GM21717 (cell line): ENCODE data around the gene NAA11.
"Not testable (repeated sequence)": the region's sequence is repeated elsewhere in the genome, so short reads cannot be mapped to it uniquely, and the experiment has no call there.

Experiments
- ATAC-seq: cut with Tn5 transposase; IDR thresholded peaks from one replicate; pipeline ENCODE4 v1.9.1; 2021; ENCODE audit warnings: mild to moderate bottlenecking, moderate library complexity; ENCODE audit not compliant: unreplicated experiment

Gene NAA11

GRCh38 chr4:79308971-79309370 is 16.9 kb downstream of the NAA11 start:
- ATAC-seq: no peak

- no peak for ATAC-seq
These were observed 17.7 kb downstream of the NAA11 start for GRCh38 chr4:79308137-79308536.

- ATAC-seq: no peak
These were observed 19.1 kb downstream of the NAA11 start for GRCh38 chr4:79306795-79307194.

- ATAC-seq: no peak
These were observed 25.6 kb downstream of the NAA11 start for GRCh38 chr4:79300280-79300679.

- no peak for ATAC-seq
These were observed 27.4 kb downstream of the NAA11 start for GRCh38 chr4:79298484-79298883.

GRCh38 chr4:79298027-79298426 is 27.8 kb downstream of the NAA11 start:
- ATAC-seq: no peak

GRCh38 chr4:79297479-79297878 is 28.4 kb downstream of the NAA11 start:
- no peak for ATAC-seq

GRCh38 chr4:79296768-79297428 is 29.0 kb downstream of the NAA11 start:
- ATAC-seq: no peak

GRCh38 chr4:79295086-79295485 is 30.8 kb downstream of the NAA11 start:
- no peak for ATAC-seq

- ATAC-seq: no peak
These were observed 31.8 kb downstream of the NAA11 start for GRCh38 chr4:79294064-79294463.

- ATAC-seq: peak; percentile 69
These were observed 33.9 kb downstream of the NAA11 start for GRCh38 chr4:79292008-79292407.

GRCh38 chr4:79290376-79290775 is 35.5 kb downstream of the NAA11 start:
- no peak for ATAC-seq

GRCh38 chr4:79288185-79288584 is 37.7 kb downstream of the NAA11 start:
- no peak for ATAC-seq

- ATAC-seq: no peak
These were observed 38.1 kb downstream of the NAA11 start for GRCh38 chr4:79287718-79288117.

- no peak for ATAC-seq
These were observed 38.8 kb downstream of the NAA11 start for GRCh38 chr4:79287076-79287475.

- ATAC-seq: peak; percentile 52
These were observed 44.1 kb downstream of the NAA11 start for GRCh38 chr4:79281566-79282359.

- ATAC-seq: not testable (repeated sequence)
These were observed 48.4 kb downstream of the NAA11 start for GRCh38 chr4:79277467-79277866.

GRCh38 chr4:79273915-79274314 is 51.9 kb downstream of the NAA11 start:
- no peak for ATAC-seq

- ATAC-seq: no peak
These were observed 53.1 kb downstream of the NAA11 start for GRCh38 chr4:79272761-79273160.

- ATAC-seq: no peak
These were observed 53.7 kb downstream of the NAA11 start for GRCh38 chr4:79272126-79272525.

- no peak for ATAC-seq
These were observed 58.2 kb downstream of the NAA11 start for GRCh38 chr4:79267671-79268070.
